ENCODE data around the gene DLGAP3.

GRCh38 chr1:34846265-34846664 lies 83.2 kb downstream of the DLGAP3 start:
- TF ChIP-seq CTCF (optimal IDR thresholded peaks at IDR 0.05 in 1 of 3, IDR thresholded peaks at IDR 0.05 in 1 of 3, conservative IDR thresholded peaks at IDR 0.05 in 1 of 3; ENCODE audit: extremely low read depth in 1 of 3, insufficient read depth in 2 of 3, low read length in 3 of 3): no peak
- TF ChIP-seq EZH2 (IDR thresholded peaks at IDR 0.05; ENCODE audit: low read length): no peak

Measured in keratinocyte (primary cell).